Measurements from ENCODE around the gene IFT27.

- TF ChIP-seq POLR2A (IDR thresholded peaks at IDR 0.05) (no peak), CTCF (IDR thresholded peaks at IDR 0.05) (no peak)
Observed at GRCh38 chr22:36797911-36798673, 22.2 kb upstream of the IFT27 start.
